ENCODE data around the gene KLK5. TPM values are rescaled to one million over a fixed set of nuclear protein-coding genes. Genes with fewer than 3 reads are reported as not detected.
"Not testable (repeated sequence)": the region's sequence is repeated elsewhere in the genome, so short reads cannot be mapped to it uniquely, and the experiment has no call there.

The KLK5 gene
- total and polyA plus RNA-seq, 9 donors, result 0.17 to 2.3 (median 0.41) TPM; not detected in 6

- intact Hi-C loops (cut with DNase I), result no loop called here
- 45 to 48% (median 47%) methylated on average over 3 of the region's 3 CpGs for WGBS, 3 donors
- TF ChIP-seq EP300 (IDR thresholded peaks at IDR 0.05) (no peak), POLR2A (IDR thresholded peaks at IDR 0.05) (no peak), CTCF (IDR thresholded peaks at IDR 0.05) (no peak)
These were observed 55.6 kb downstream of the KLK5 start for GRCh38 chr19:50897191-50897607.

GRCh38 chr19:50896591-50897190, 56.1 kb downstream of the KLK5 start:
- no peak overlapping the region for H3K27ac ChIP-seq
- H3K4me3 ChIP-seq, result no peak overlapping the region
- H3K27me3 ChIP-seq, result no peaks in the 10 kb centered on the region
- intact Hi-C loops (cut with DNase I), result no loop called here
- 60 to 77% (median 65%) methylated on average over 6 of the region's 6 CpGs for WGBS, 3 donors
- H3K36me3 ChIP-seq, result no peaks in the 10 kb centered on the region
- no peaks in the 10 kb centered on the region for H3K4me1 ChIP-seq (ENCODE audit: insufficient read depth)
- no peak for DNase-seq
- TF ChIP-seq CTCF (IDR thresholded peaks at IDR 0.05) (no peak), POLR2A (IDR thresholded peaks at IDR 0.05) (no peak), EP300 (IDR thresholded peaks at IDR 0.05) (no peak)
- no peaks in the 10 kb centered on the region for H3K9me3 ChIP-seq

More at GRCh38 chr19:50897191-50897607, 55.6 kb downstream of the KLK5 start:
- Histone ChIP-seq H3K4me1 (ENCODE audit: insufficient read depth) (no peaks in the 10 kb centered on the region), H3K27ac (no peak overlapping the region), H3K27me3 (no peaks in the 10 kb centered on the region), H3K4me3 (no peak overlapping the region), H3K36me3 (no peaks in the 10 kb centered on the region), H3K9me3 (no peaks in the 10 kb centered on the region)
- DNase-seq, result no peak

- WGBS, 3 donors, result 79 to 87% (median 86%) methylated on average over 9 of the region's 9 CpGs
- intact Hi-C loops (cut with DNase I); H3K9me3 ChIP-seq; H3K36me3 ChIP-seq; H3K27ac ChIP-seq; DNase-seq; H3K4me3 ChIP-seq; H3K27me3 ChIP-seq; H3K4me1 ChIP-seq (ENCODE audit: insufficient read depth): not testable (repeated sequence)
These were observed 56.7 kb downstream of the KLK5 start for GRCh38 chr19:50896089-50896590.

GRCh38 chr19:50894478-50895356, 58.1 kb downstream of the KLK5 start:
- Histone ChIP-seq H3K27me3 (no peaks in the 10 kb centered on the region), H3K9me3 (no peaks in the 10 kb centered on the region), H3K27ac (no peak overlapping the region), H3K36me3 (no peaks in the 10 kb centered on the region), H3K4me1 (ENCODE audit: insufficient read depth) (no peaks in the 10 kb centered on the region), H3K4me3 (no peak overlapping the region)
- WGBS, 3 donors, result 55 to 63% (median 58%) methylated on average over 10 of the region's 10 CpGs
- TF ChIP-seq EP300 (IDR thresholded peaks at IDR 0.05), result no peak
- no peak for TF ChIP-seq POLR2A (IDR thresholded peaks at IDR 0.05)
- no peak for TF ChIP-seq CTCF (IDR thresholded peaks at IDR 0.05)
- intact Hi-C loops (cut with DNase I), result no loop called here
- DNase-seq, result no peak

Other genes with a start within 250 kb of the KLK5 start
- 10 to 100 TPM in 1 of 7 donors, 1 to 10 TPM in 5, under 1 TPM in 1; 0.72 to 11.1 (median 4.0) TPM for gene SHANK1, start 233.2 kb downstream of the KLK5 start, total RNA-seq
- gene SHANK1, start 233.2 kb downstream of the KLK5 start, polyA plus RNA-seq, result 1 to 10 TPM in 1 of 2 donors, under 1 TPM in 1; 0.20 to 1.1 TPM
- gene CLEC11A, start 229.7 kb downstream of the KLK5 start, total RNA-seq, result 100 to 1,000 TPM in 1 of 7 donors, 10 to 100 TPM in 6; 17.3 to 120 (median 33.8) TPM
- gene CLEC11A, start 229.7 kb downstream of the KLK5 start, polyA plus RNA-seq, result 10 to 100 TPM in 1 of 2 donors, 1 to 10 TPM in 1; 3.8 to 27.9 TPM
- not detected for gene GPR32, start 182.6 kb downstream of the KLK5 start, total RNA-seq
- gene GPR32, start 182.6 kb downstream of the KLK5 start, polyA plus RNA-seq, result not detected
- not detected for gene ACP4, start 162.6 kb downstream of the KLK5 start, total RNA-seq
- gene ACP4, start 162.6 kb downstream of the KLK5 start, polyA plus RNA-seq, result not detected
- under 1 TPM in 6 of 7 donors, not detected in 1; 0.40 to 0.95 (median 0.57) TPM for gene KLK1, start 129.3 kb downstream of the KLK5 start, total RNA-seq
- gene KLK1, start 129.3 kb downstream of the KLK5 start, polyA plus RNA-seq, result 1 to 10 TPM in 1 of 2 donors, under 1 TPM in 1; 0.23 to 1.2 TPM
- gene KLK15, start 119.5 kb downstream of the KLK5 start, total RNA-seq, result not detected
- not detected for gene KLK15, start 119.5 kb downstream of the KLK5 start, polyA plus RNA-seq
- gene KLK3, start 98.1 kb downstream of the KLK5 start, total RNA-seq, result under 1 TPM in 1 of 7 donors, not detected in 6; 0.20 TPM
- gene KLK3, start 98.1 kb downstream of the KLK5 start, polyA plus RNA-seq, result under 1 TPM; 0.13 to 0.24 TPM
- gene KLK2, start 79.6 kb downstream of the KLK5 start, total RNA-seq, result not detected
- gene KLK2, start 79.6 kb downstream of the KLK5 start, polyA plus RNA-seq, result not detected
- gene KLK4, start 41.6 kb downstream of the KLK5 start, total RNA-seq, result under 1 TPM in 1 of 7 donors, not detected in 6; 0.58 TPM
- not detected for gene KLK4, start 41.6 kb downstream of the KLK5 start, polyA plus RNA-seq
- 10 to 100 TPM in 1 of 7 donors, 1 to 10 TPM in 2, under 1 TPM in 2, not detected in 2; 0.24 to 21.7 (median 3.3) TPM for gene KLK6, start 16.6 kb upstream of the KLK5 start, total RNA-seq
- gene KLK6, start 16.6 kb upstream of the KLK5 start, polyA plus RNA-seq, result under 1 TPM in 1 of 2 donors, not detected in 1; 0.07 TPM
- 10 to 100 TPM in 1 of 7 donors, 1 to 10 TPM in 1, under 1 TPM in 2, not detected in 3; 0.85 to 59.6 (median 5.1) TPM for gene KLK7, start 30.9 kb upstream of the KLK5 start, total RNA-seq
- under 1 TPM in 1 of 2 donors, not detected in 1; 0.05 TPM for gene KLK7, start 30.9 kb upstream of the KLK5 start, polyA plus RNA-seq
- 10 to 100 TPM in 1 of 7 donors, 1 to 10 TPM in 2, under 1 TPM in 2, not detected in 2; 0.60 to 19.0 (median 1.6) TPM for gene KLK8, start 48.6 kb upstream of the KLK5 start, total RNA-seq
- gene KLK8, start 48.6 kb upstream of the KLK5 start, polyA plus RNA-seq, result under 1 TPM in 1 of 2 donors, not detected in 1; 0.24 TPM
- gene KLK10, start 66.7 kb upstream of the KLK5 start, total RNA-seq, result 10 to 100 TPM; 14.7 to 59.1 (median 19.5) TPM
- gene KLK10, start 66.7 kb upstream of the KLK5 start, polyA plus RNA-seq, result 10 to 100 TPM in 1 of 2 donors, 1 to 10 TPM in 1; 6.9 to 15.7 TPM
- 10 to 100 TPM in 1 of 7 donors, 1 to 10 TPM in 3, under 1 TPM in 3; 0.33 to 91.2 (median 3.8) TPM for gene KLK11, start 73.6 kb upstream of the KLK5 start, total RNA-seq
- gene KLK11, start 73.6 kb upstream of the KLK5 start, polyA plus RNA-seq, result 1 to 10 TPM in 1 of 2 donors, under 1 TPM in 1; 0.53 to 1.4 TPM
- gene KLK12, start 82.0 kb upstream of the KLK5 start, total RNA-seq, result not detected
- not detected for gene KLK12, start 82.0 kb upstream of the KLK5 start, polyA plus RNA-seq
- gene KLK13, start 112.1 kb upstream of the KLK5 start, total RNA-seq, result under 1 TPM in 3 of 7 donors, not detected in 4; 0.50 to 0.77 (median 0.69) TPM
- 1 to 10 TPM in 1 of 2 donors, under 1 TPM in 1; 0.33 to 1.2 TPM for gene KLK13, start 112.1 kb upstream of the KLK5 start, polyA plus RNA-seq
- 1 to 10 TPM in 1 of 7 donors, under 1 TPM in 2, not detected in 4; 0.30 to 1.5 (median 0.34) TPM for gene KLK14, start 129.8 kb upstream of the KLK5 start, total RNA-seq
- under 1 TPM in 1 of 2 donors, not detected in 1; 0.10 TPM for gene KLK14, start 129.8 kb upstream of the KLK5 start, polyA plus RNA-seq
- gene CTU1, start 155.4 kb upstream of the KLK5 start, total RNA-seq, result 10 to 100 TPM in 6 of 7 donors, 1 to 10 TPM in 1; 10.0 to 17.2 (median 13.2) TPM
- gene CTU1, start 155.4 kb upstream of the KLK5 start, polyA plus RNA-seq, result 1 to 10 TPM; 1.1 to 3.6 TPM
- 10 to 100 TPM in 1 of 7 donors, 1 to 10 TPM in 6; 1.7 to 10.4 (median 3.1) TPM for gene SIGLEC9, start 171.9 kb upstream of the KLK5 start, total RNA-seq
- gene SIGLEC9, start 171.9 kb upstream of the KLK5 start, polyA plus RNA-seq, result 1 to 10 TPM; 2.5 TPM
- gene SIGLEC7, start 189.3 kb upstream of the KLK5 start, total RNA-seq, result 1 to 10 TPM in 3 of 7 donors, under 1 TPM in 2, not detected in 2; 0.38 to 3.0 (median 1.5) TPM
- 1 to 10 TPM in 1 of 2 donors, under 1 TPM in 1; 0.39 to 3.7 TPM for gene SIGLEC7, start 189.3 kb upstream of the KLK5 start, polyA plus RNA-seq